Choroid plexus epithelial cell (primary cell): Measurements from ENCODE around the gene AAGAB.
"Not testable (repeated sequence)": the region's sequence is repeated elsewhere in the genome, so short reads cannot be mapped to it uniquely, and the experiment has no call there.

ENCODE experiments used
- DNase-seq: peaks from one replicate; pipeline ENCODE4 v3.0.0-alpha.2; 2010; ENCODE audit warnings: low read depth
- H3K4me3 ChIP-seq: 2 replicates; pipeline ENCODE4 v1.5.1; 2011; ENCODE audit warnings: low read depth, mild to moderate bottlenecking, control low read depth, low read length, moderate library complexity
- TF ChIP-seq, protein P1 (sequence below): conservative IDR thresholded peaks from 2 replicates; pipeline ENCODE4 v1.5.1; 2011; ENCODE audit warnings: low read depth, mild to moderate bottlenecking, control low read depth, inconsistent platforms, low read length, moderate library complexity

AAGAB gene

GRCh38 chr15:67249830-67250229 is 4.6 kb downstream of the AAGAB start:
- TF ChIP-seq, protein P1, sequence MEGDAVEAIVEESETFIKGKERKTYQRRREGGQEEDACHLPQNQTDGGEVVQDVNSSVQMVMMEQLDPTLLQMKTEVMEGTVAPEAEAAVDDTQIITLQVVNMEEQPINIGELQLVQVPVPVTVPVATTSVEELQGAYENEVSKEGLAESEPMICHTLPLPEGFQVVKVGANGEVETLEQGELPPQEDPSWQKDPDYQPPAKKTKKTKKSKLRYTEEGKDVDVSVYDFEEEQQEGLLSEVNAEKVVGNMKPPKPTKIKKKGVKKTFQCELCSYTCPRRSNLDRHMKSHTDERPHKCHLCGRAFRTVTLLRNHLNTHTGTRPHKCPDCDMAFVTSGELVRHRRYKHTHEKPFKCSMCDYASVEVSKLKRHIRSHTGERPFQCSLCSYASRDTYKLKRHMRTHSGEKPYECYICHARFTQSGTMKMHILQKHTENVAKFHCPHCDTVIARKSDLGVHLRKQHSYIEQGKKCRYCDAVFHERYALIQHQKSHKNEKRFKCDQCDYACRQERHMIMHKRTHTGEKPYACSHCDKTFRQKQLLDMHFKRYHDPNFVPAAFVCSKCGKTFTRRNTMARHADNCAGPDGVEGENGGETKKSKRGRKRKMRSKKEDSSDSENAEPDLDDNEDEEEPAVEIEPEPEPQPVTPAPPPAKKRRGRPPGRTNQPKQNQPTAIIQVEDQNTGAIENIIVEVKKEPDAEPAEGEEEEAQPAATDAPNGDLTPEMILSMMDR: no peak
- no peak for DNase-seq
- no peak overlapping the region for H3K4me3 ChIP-seq

DNA sequence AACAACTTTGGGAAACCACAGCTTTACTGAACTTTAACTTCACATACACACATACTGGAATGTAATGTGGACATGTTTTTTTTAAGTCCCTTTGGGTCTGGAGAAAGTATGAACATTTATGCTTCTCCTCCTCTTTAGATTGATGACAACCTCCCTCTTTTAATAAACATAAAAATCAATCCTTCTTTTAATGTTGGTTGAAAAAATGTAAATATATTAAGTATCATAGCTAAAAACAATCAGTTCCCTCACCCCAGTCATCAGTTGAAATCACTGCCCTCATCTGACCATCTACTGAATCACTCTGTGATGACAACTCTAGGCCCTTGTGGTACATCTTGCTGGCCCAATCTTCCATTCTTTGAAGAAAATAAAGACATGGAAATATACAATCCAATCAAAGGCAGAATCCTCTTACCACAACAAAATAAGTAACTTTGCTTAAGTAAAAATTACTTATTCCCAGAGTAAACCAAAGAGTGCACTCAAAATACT is 6.4 kb downstream of the AAGAB start:
- TF ChIP-seq, protein P1: no peak

GRCh38 chr15:67246606-67247005 is 7.9 kb downstream of the AAGAB start:
- not testable (repeated sequence) for H3K4me3 ChIP-seq, DNase-seq

More for the DNA sequence above, 6.4 kb downstream of the AAGAB start:
- DNase-seq: peak; percentile 35
- H3K4me3 ChIP-seq: no peak overlapping the region

DNA sequence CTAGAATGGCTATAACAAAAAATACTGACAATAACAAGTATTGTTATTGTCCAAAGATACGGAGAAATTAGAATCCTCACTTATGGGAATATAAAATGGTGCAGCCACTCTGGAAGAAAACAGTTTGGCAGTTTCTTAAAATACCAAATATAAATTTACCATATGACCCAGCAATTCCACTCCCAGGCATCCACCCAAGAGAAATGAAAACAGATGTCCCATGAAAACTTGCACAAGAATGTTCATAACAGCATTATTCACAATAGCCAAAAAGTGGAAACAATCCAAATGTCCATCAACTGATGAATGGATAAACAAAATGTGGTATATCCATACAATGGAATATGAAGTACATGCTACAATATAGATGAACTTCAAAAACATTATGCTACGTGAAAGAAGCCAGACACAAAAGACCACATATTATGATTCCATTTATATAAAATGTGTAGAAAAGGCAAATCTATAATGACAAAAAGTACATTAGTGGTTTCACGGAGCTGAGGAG is 9.4 kb downstream of the AAGAB start:
- DNase-seq: peak; percentile 68
- no peak overlapping the region for H3K4me3 ChIP-seq
- TF ChIP-seq, protein P1: no peak

- TF ChIP-seq, protein P1: no peak
- no peak overlapping the region for H3K4me3 ChIP-seq
- peak; percentile 21 for DNase-seq
These were observed 11.8 kb downstream of the AAGAB start for GRCh38 chr15:67242708-67243111.

DNA sequence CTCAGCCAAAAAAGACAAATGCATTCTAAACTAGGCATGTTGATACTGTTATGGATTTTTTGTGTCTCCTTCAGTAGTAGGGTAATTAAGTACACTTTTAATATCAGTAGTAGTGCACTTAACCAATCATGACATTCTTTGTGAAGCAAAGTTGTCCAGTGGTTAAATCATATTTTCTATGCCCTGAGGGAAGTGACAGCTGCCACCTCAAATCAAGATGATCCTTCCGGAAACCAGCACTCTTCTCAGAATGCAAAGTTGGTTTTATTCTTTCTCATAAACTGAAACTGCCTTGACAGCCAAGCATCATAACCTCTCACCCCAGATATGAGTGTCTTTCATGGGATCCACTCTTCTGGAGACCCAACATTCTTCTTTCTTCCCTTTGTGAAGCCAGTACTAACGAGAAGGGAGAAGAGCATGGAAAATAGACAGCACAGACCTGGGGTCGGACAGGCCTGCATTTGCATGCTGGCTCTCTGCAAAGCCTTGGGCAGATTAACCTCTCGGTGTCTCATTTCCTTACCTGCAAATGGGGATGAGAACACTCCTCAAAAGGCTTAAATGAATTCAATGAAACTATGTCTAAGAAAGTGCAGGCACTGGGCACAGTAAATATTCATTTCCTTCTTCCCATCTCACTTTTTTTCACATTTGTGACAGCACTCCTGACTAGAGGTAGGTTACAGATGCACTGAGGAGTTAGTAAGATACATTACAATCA is 13.2 kb downstream of the AAGAB start:
- TF ChIP-seq, protein P1: no peak
- DNase-seq: no peak
- no peak overlapping the region for H3K4me3 ChIP-seq

- DNase-seq: no peak
- TF ChIP-seq, protein P1: peak; percentile 29
- no peak overlapping the region for H3K4me3 ChIP-seq
These were observed 14.0 kb downstream of the AAGAB start for GRCh38 chr15:67240235-67241131.
